ENCODE measurements around the gene MISP3. TPM values are rescaled to one million over a fixed set of nuclear protein-coding genes. Genes with fewer than 3 reads are reported as not detected.

The MISP3 gene
- total and polyA plus RNA-seq, 2 of the 8 experiments (the other 6 are each of a cell fraction or from before 2014, with no cell fraction given): 0.74 to 1.4 TPM

GRCh38 chr19:14056069-14056666 is 16.4 kb upstream of the MISP3 start:
- 88% methylated on average over 8 of the region's 10 CpGs; no CpG with 5 or more reads in 1 of the 2 experiments for WGBS, 2 experiments (ENCODE audit: extremely low coverage in 1 of 2, insufficient coverage in 1 of 2, insufficient read length in 1 of 2, insufficient replicate concordance in 2 of 2, low coverage in 1 of 2, low lambda C conversion rate in 2 of 2, missing lambda C conversion rate in 1 of 2)
- ChIA-PET CTCF (ENCODE audit: partially characterized antibody) (interaction anchor here (0.6 to 6.4 kb wide), 11 partner anchors 9 to 173 kb away, joined by 3 to 76 read pairs (median 5); partner anchors contain the start of genes IL27RA and MISP3), POLR2A (ENCODE audit: partially characterized antibody) (interaction anchor here (0.7 to 1.9 kb wide), 8 partner anchors 8 to 174 kb away, joined by 3 to 6 read pairs (median 4); partner anchors contain the start of gene ASF1B)
- H3K23ac ChIP-seq (ENCODE audit: insufficient read length): no peak overlapping the region
- H3K9ac ChIP-seq (replicated peaks in 1 of 4; ENCODE audit: extremely low read depth in 1 of 4, low read depth in 3 of 4, low read length in 3 of 4): no peak overlapping the region
- H2AK5ac ChIP-seq (ENCODE audit: low read depth, low read length): 0 out of 2 replicates have a peak overlapping the region, but pooled peaks have one; percentile 65
- no peak overlapping the region for H2BK15ac ChIP-seq (ENCODE audit: low read length)
- H3K4me1 ChIP-seq (replicated peaks in 1 of 4; ENCODE audit: control insufficient read depth in 3 of 4, insufficient read depth in 4 of 4, low read length in 3 of 4): peaks cover 0 to 8% (median 2%) of the 10 kb centered on the region in 4 experiments; a peak in 4 of 7 replicates
- H3K56ac ChIP-seq (replicated peaks; ENCODE audit: insufficient read length, low read depth, low read length): no peak overlapping the region
- peak overlapping the region; percentile 79; the same call in 1 of the 2 replicates for H4K8ac ChIP-seq (ENCODE audit: extremely low read depth, insufficient read depth, low read length)
- no peak overlapping the region for H2BK120ac ChIP-seq (replicated peaks; ENCODE audit: low read depth, low read length)
- H3K14ac ChIP-seq (ENCODE audit: insufficient read length): no peak overlapping the region
- no peak overlapping the region for H4K91ac ChIP-seq (replicated peaks; ENCODE audit: insufficient read length, low read length)
- H2AFZ ChIP-seq (ENCODE audit: low read length): no peak overlapping the region
- H3K27ac ChIP-seq (ENCODE audit: low read depth, low read length): no peak overlapping the region
- peaks cover 5 to 19% (median 14%) of the 10 kb centered on the region in 4 experiments for H3K27me3 ChIP-seq (replicated peaks in 1 of 4; ENCODE audit: control insufficient read depth in 3 of 4, extremely low read depth in 1 of 4, insufficient read depth in 3 of 4, low read length in 3 of 4)
- H3K4ac ChIP-seq (replicated peaks; ENCODE audit: insufficient read length, low read depth, low read length): no peak overlapping the region
- H2BK5ac ChIP-seq (ENCODE audit: low read depth, low read length): no peak overlapping the region
- peak overlapping the region; percentile 68 to 77; a peak in 3 of 4 replicates for H3K4me2 ChIP-seq (ENCODE audit: insufficient read depth in 1 of 2, low read depth in 2 of 2, low read length in 2 of 2)
- H2BK20ac ChIP-seq (ENCODE audit: low read length): no peak overlapping the region
- no peaks in the 10 kb centered on the region for H3K79me1 ChIP-seq (ENCODE audit: low read depth, low read length)
- H3K18ac ChIP-seq (ENCODE audit: extremely low read depth, low read length): no peak overlapping the region
- no peak overlapping the region for H3K4me3 ChIP-seq (ENCODE audit: extremely low read depth in 1 of 4, insufficient read depth in 2 of 4, low read depth in 3 of 4, low read length in 4 of 4)
- peaks cover 0 to 2% of the 10 kb centered on the region in 2 experiments for H4K20me1 ChIP-seq (replicated peaks in 1 of 2; ENCODE audit: control insufficient read depth in 1 of 2, insufficient read depth in 2 of 2, low read length in 2 of 2)
- no peak overlapping the region for H4K5ac ChIP-seq (ENCODE audit: insufficient read length, low read depth, low read length)
- H3K36me3 ChIP-seq (ENCODE audit: control insufficient read depth in 2 of 4, insufficient read depth in 4 of 4, low read length in 3 of 4): no peaks in the 10 kb centered on the region
- H3K79me2 ChIP-seq (ENCODE audit: control insufficient read depth in 1 of 2, insufficient read depth in 2 of 2, low read length in 2 of 2): no peaks in the 10 kb centered on the region
- H2BK12ac ChIP-seq (ENCODE audit: low read depth, low read length): no peak overlapping the region
- peaks cover 12% of the 10 kb centered on the region; the same call in 1 of the 2 replicates for H3K23me2 ChIP-seq (ENCODE audit: low read depth, low read length)
- no peak for FAIRE-seq
- H3K9me3 ChIP-seq (ENCODE audit: insufficient read depth in 2 of 2, low read depth in 1 of 2, low read length in 1 of 2): no peaks in the 10 kb centered on the region; a peak in 1 of 4 replicates
- DNase-seq (ENCODE audit: low read depth in 1 of 2, low spot score in 2 of 2): no peak
- no peak for TF ChIP-seq SP1 (IDR thresholded peaks at IDR 0.05; ENCODE audit: low read depth, low read length)
- no peak for TF ChIP-seq EZH2 (IDR thresholded peaks at IDR 0.05; ENCODE audit: low read depth, low read length, severe bottlenecking)
- no peak for TF ChIP-seq CTBP2 (IDR thresholded peaks at IDR 0.05; ENCODE audit: borderline replicate concordance, insufficient read depth, insufficient read length, low read length)
- peak; percentile 65; the same call in 1 of the 2 replicates for TF ChIP-seq KDM1A (IDR thresholded peaks at IDR 0.05; ENCODE audit: borderline replicate concordance, low read length)
- no peak for TF ChIP-seq SAP30 (IDR thresholded peaks at IDR 0.05; ENCODE audit: insufficient read depth, insufficient replicate concordance, low read length)
